Stimulated activated CD4-positive, alpha-beta T cell treated with anti-CD3 and anti-CD28 coated beads, TNF-alpha, amount 100 ng/mL, for 24 hours (primary cell): ENCODE data around the gene PLP2.

Source experiments
- DNase-seq, 3 experiments: peaks; one replicate each; pipeline ENCODE4 v3.0.0-alpha.2; 2020; ENCODE audit warnings: low read depth in 3 of 3

The PLP2 gene

GRCh38 chrX:49209434-49210251, 37.9 kb downstream of the PLP2 start:
- no peak for DNase-seq

- no peak for DNase-seq
These were observed 38.7 kb downstream of the PLP2 start for GRCh38 chrX:49210406-49210805.

DNA sequence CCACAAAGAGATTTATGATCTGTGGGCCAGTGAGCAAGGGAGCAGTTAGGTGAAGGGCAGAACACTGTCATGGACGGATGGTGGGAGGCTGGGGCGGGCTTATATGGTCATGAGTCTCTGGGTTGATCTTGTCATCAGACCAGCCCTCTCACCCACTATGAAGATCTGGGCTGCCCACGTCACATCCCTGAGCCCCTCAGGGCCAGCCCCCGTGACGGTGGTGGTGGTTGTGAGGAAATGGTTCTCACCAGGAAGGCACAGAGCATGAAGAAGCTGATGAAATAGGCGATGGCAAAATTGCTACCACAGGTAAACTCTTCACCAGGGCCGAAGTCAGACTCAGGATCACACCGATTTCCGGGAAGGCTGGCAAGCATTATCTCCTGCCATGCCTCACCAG, 39.4 kb downstream of the PLP2 start:
- no peak for DNase-seq

GRCh38 chrX:49212209-49212608, 40.5 kb downstream of the PLP2 start:
- no peak for DNase-seq

GRCh38 chrX:49212861-49213260, 41.2 kb downstream of the PLP2 start:
- no peak for DNase-seq

DNA sequence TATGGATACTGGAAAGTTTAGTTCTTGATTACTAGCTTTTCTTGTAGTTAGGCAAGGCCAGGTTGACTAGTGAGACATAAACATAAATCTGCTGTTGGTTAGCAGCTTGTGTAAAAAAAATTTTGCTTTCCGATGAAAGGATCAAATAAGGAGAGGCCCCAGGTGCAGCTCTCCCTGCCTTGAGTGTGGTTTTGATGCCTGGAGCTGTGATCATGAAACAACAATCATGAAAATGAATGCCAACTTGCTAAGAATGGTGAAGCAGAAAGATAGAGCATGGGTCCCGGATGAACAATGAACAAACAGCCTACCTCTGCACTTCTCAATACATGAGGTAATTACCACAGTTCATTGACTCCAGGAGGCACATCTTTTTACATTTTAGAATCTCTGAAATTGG, 42.7 kb downstream of the PLP2 start:
- DNase-seq = no peak

DNA sequence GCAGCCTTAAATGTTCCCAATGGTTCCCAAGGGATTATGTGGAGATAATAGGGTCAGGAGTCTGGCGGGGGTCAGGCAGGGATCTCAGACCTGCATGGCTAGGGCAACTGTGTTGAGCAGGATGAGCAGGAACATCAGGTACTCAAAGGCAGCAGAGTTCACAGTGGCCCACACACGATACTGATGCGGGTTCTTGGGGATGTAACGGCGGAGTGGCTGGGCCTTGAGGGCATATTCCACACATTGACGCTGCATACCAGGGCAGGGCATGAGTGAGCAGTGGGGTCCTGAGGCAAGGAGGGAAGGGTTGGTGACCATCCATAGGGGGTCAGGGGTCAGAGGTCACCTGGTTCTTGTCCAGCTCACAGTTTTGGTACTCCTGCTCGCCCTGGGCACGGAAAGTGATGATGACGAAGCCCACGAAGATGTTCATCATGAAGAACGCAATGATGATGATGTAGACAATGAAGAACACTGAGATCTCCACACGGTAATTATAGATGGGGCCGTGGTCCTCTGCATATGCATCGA, 43.4 kb downstream of the PLP2 start:
- DNase-seq = no peak

DNA sequence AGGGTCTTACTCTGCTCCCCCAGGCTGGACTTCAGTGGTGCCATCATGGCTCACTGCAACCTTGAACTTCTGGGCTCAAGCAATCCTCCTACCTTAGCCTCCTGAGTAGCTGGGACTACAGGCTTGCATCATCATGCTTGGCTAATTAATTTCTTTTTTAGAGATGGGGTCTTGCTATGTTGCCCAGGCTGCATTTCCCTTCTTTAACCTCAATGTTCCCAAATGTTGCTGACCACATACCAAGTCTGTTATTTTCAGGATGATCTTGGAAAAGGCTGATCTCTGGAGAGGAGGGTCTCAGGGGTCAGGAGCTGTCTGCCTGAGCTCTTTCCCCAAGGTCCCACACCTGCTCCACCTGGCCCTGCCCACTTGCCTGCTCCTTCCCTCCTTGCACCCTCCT, 48.4 kb downstream of the PLP2 start:
- DNase-seq = no peak

- no peak for DNase-seq
These were observed 50.2 kb downstream of the PLP2 start for GRCh38 chrX:49221868-49222267.
